Measurements from ENCODE around the gene STRN. TPM values are rescaled to one million over a fixed set of nuclear protein-coding genes. Genes with fewer than 3 reads are reported as not detected.

The STRN gene
- total RNA-seq: 38.5 TPM

GRCh38 chr2:36966370-36967235 is at the start of gene STRN:
STRN (minus strand) TSS chr2:36966536; CDS start chr2:36966463, 73 bp downstream.

Small RNA genes lying within 50 kb of the gene (small RNA-seq; reads per million reads assigned to genes)
- not detected for gene RNU6-577P (ENCODE audit: low replicate concordance)

Other genes starting within 250 kb of the STRN start
- gene HEATR5B, start 117.8 kb upstream of the STRN start, total RNA-seq: 137 TPM
- 16.3 TPM for gene GPATCH11, start 118.0 kb upstream of the STRN start, total RNA-seq
- 53.5 TPM for gene EIF2AK2, start 190.4 kb upstream of the STRN start, total RNA-seq
- gene SULT6B1, start 222.1 kb upstream of the STRN start, total RNA-seq: not detected
- 26.6 TPM for gene CEBPZOS, start 230.0 kb upstream of the STRN start, total RNA-seq